Heart right ventricle (tissue), 16 donors: ENCODE results near the gene NID1. TPM values are rescaled to one million over a fixed set of nuclear protein-coding genes. Genes with fewer than 3 reads are reported as not detected.

Experiments used
- ATAC-seq, 8 donors: fragments of 200-7000 bp; cut with Tn5 transposase; one replicate each; pipeline ENCODE4 v1.9.1; 2020; ENCODE audit warnings: mild to moderate bottlenecking in 8 of 8, moderate library complexity in 8 of 8, moderate number of reproducible peaks in 1 of 8
- DNase-seq, 2 donors: peaks; one replicate each; pipeline ENCODE4 v3.0.0-alpha.2; 2020
- H3K27ac ChIP-seq, 10 donors: fragments of 200-600 bp; sonication (generic) in 2 of 10; one replicate each; pipeline versions ENCODE4 v1.5.0 to v1.8.0; 2020 to 2022; ENCODE audit warnings: mild to moderate bottlenecking in 3 of 10
- H3K27me3 ChIP-seq, 7 donors: fragments of 200-600 bp; one replicate each; pipeline ENCODE4 v1.8.0; 2021 to 2022; ENCODE audit warnings: mild to moderate bottlenecking in 2 of 7
- H3K36me3 ChIP-seq, 9 donors: fragments of 200-600 bp; sonication (generic) in 1 of 9; one replicate each; pipeline versions ENCODE4 v1.5.0 to v1.8.0; 2020 to 2022; ENCODE audit warnings: mild to moderate bottlenecking in 2 of 9
- H3K4me1 ChIP-seq, 9 donors: fragments of 200-600 bp; sonication (generic) in 1 of 9; one replicate each; pipeline versions ENCODE4 v1.5.0 to v1.8.0; 2020 to 2022; ENCODE audit warnings: mild to moderate bottlenecking in 4 of 9
- H3K4me3 ChIP-seq, 10 donors: fragments of 200-600 bp; sonication (generic) in 2 of 10; one replicate each; pipeline versions ENCODE4 v1.5.0 to v1.8.0; 2020 to 2022; ENCODE audit warnings: mild to moderate bottlenecking in 7 of 10, moderate library complexity in 2 of 10
- H3K9me3 ChIP-seq, 11 donors: fragments of 200-600 bp in 10 of 11; sonication (generic) in 2 of 11; one replicate each; pipeline versions ENCODE4 v1.5.0 to v1.8.0; 2013 to 2022; ENCODE audit warnings: mild to moderate bottlenecking in 2 of 11, control low read depth in 1 of 11, moderate library complexity in 1 of 11
- WGBS, 2 donors: extraction: QIAGEN DNeasy Blood & Tissue Kit; methylation state at CpG; one replicate each; pipeline ENCODE4 v1.1.7; 2013; ENCODE audit warnings: inconsistent platforms in 1 of 2; 5-methylcytosine and 5-hydroxymethylcytosine counted together
- intact Hi-C, 10 donors: fragments of 100-400 bp; cut with DNase I; formaldehyde crosslinking; loops; one replicate each; pipeline versions ENCODE4 v1.11.1 to v1.14.2; 2022
- polyA plus RNA-seq, 2 donors: library from polyadenylated mRNA; stranded (reverse); fragments of 200-250 nt; gene quantifications; one replicate each; pipeline ENCODE4 v1.2.3, GENCODE V29; 2013
- total RNA-seq, 10 donors: library from RNA; stranded (reverse); fragmentation: NEBNext Ultra II Directional in 3 of 10; extraction: Animal tissue kit (Norgen Biotek cat#: 25700) in 3 of 10; gene quantifications; one replicate each; pipeline versions ENCODE4 v1.2.1 to v1.2.4, GENCODE V29; 2021 to 2023
- TF ChIP-seq, protein P1 (sequence below), 9 donors: fragments of 200-600 bp; sonication (generic) in 2 of 9; IDR thresholded peaks; one replicate each; pipeline versions ENCODE4 v1.5.0 to v1.8.0; 2021 to 2022; ENCODE audit warnings: antibody characterized with exemption in 9 of 9, mild to moderate bottlenecking in 5 of 9, moderate library complexity in 1 of 9
- donor health status: Arrhythmogenic right ventricular cardiomyopathy.
- donor health status: ischemic (EF 13 %, LVEDD 7.1; RV severe dilation, severe dysfunction).
- donor health status: healthy with polysubstance abuse.
- donor health status: DM: no; HTN: yes; CAD: no.
- donor health status: DM: no; HTN: no; CAD: no.
- donor health status: ischemic (EF 25% LVEDD 6.9; RV normal size, moderate dysfunction).
- donor health status: ischemic (EF 25% LVEDD 5.7; RV mildly dilated, moderate dysfunction).
- donor health status: healthy.
- donor health status: DM: yes; HTN: yes; CAD: no.
- donor health status: Ischemic cardiomyopathy.
- donor health status: ischemic (EF 35%, LVEDD 5.7; RV mildly dilated, moderate dysfunction).
- donor health status: nonischemic (EF 11% LVEDD 7.7; RV severe dilation, severe dysfunction).
- donor health status: DM: yes; HTN: yes; CAD: no.
- donor health status: PGD.
- donor health status: ischemic (EF 29% LVEDD 5.4; RV normal size, mild dysfunction).
- donor health status: nonischemic (EF 23%, LVEDD 6.1; RV moderate dilation, normal function).

The NID1 gene
- total and polyA plus RNA-seq, 12 donors: 30.2 to 120 (median 44.4) TPM

DNA sequence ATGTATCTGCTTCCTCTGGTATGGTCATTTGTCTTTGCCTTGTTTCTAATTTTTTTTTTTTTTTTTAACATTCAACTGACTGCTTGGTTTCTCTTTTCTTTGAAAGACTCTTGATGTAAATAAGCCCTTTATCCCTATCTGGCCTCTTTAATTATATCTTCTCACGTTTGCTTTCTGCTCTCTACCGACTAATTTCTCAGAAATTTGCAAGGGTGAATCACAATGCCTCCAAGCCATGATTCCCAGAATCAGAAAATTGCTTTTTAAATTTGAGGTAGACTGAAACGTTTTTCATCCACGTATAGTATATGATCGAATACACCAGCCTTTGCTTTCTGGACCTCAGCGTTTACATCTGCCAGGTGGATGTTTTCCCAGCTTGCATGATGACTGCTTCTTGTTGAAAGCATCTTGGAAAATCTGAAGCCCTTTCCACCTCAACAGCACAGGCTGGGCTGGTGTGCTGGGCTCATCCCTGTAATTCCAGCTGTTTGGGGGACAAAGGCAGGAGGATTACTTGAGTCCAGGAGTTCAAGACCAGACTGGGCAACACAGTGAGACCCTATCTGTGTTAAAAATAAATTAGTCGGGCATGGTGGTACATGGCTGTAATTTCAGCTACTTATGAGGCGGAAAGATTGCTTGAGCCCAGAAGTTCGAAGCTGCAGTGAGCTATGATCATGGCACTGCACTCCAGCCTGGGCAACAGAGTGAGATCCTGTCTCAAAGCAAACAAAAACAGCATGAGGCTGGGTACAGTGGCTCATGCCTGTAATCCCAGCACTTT is 42.4 kb upstream of the NID1 start:
- H3K4me1 ChIP-seq: peaks cover 0 to 3% (median 0%) of the 10 kb centered on the region in 9 donors
- DNase-seq (no peak), ATAC-seq (no peak)
- no peaks in the 10 kb centered on the region for H3K27me3 ChIP-seq
- H3K9me3 ChIP-seq: no peaks in the 10 kb centered on the region
- WGBS, 2 donors: 70 to 73% methylated on average over 9 of the region's 9 CpGs
- intact Hi-C loops: loop anchor here in 9 of 10 donors (5.0 to 10.0 kb wide), 9 partner anchors 177 to 757 kb away; partner anchors contain the start of genes ERO1B (in 2 of the 9) and LGALS8 (in 2 of the 9)
- TF ChIP-seq, protein P1, sequence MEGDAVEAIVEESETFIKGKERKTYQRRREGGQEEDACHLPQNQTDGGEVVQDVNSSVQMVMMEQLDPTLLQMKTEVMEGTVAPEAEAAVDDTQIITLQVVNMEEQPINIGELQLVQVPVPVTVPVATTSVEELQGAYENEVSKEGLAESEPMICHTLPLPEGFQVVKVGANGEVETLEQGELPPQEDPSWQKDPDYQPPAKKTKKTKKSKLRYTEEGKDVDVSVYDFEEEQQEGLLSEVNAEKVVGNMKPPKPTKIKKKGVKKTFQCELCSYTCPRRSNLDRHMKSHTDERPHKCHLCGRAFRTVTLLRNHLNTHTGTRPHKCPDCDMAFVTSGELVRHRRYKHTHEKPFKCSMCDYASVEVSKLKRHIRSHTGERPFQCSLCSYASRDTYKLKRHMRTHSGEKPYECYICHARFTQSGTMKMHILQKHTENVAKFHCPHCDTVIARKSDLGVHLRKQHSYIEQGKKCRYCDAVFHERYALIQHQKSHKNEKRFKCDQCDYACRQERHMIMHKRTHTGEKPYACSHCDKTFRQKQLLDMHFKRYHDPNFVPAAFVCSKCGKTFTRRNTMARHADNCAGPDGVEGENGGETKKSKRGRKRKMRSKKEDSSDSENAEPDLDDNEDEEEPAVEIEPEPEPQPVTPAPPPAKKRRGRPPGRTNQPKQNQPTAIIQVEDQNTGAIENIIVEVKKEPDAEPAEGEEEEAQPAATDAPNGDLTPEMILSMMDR (IDR thresholded peaks at IDR 0.05): no peak
- no peaks in the 10 kb centered on the region for H3K36me3 ChIP-seq
- H3K27ac ChIP-seq: no peak overlapping the region
- no peak overlapping the region for H3K4me3 ChIP-seq

DNA sequence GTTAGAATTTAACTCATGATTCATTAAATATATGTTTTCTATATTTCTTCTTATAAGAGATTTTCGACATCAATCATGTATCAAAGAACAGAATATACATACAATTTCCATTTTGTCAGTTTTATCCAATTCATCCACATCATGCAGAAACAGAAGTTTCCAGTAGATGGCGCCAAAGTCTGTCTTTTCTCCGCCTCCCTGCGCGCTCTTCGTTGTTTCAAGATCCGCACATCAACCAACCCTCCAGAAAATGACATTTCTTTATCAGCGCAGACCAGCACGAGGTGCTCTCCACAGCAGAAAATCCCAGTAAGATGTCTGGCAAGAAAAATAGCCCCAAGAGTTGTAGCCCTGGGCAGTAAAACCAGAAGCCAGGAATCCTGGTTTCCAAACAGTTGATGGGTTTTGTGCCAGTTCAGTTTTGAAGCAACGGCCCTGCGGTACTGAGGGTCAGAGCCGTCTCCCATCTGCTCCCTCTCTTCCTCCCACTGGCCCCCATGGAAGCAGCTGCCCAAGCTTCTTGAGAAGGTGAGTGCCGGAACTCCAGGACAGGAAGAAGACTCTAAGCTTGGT is 38.8 kb upstream of the NID1 start:
- Histone ChIP-seq H3K36me3 (no peaks in the 10 kb centered on the region), H3K9me3 (no peaks in the 10 kb centered on the region), H3K4me3 (peak overlapping the region in 1 of 10 donors; percentile 17), H3K27ac (no peak overlapping the region), H3K27me3 (no peaks in the 10 kb centered on the region), H3K4me1 (peaks cover 0 to 3% (median 0%) of the 10 kb centered on the region in 9 donors)
- peak in 1 of 2 donors; percentile 51 for DNase-seq
- peak in 6 of 8 donors; percentile 28 to 59 (median 50) for ATAC-seq
- TF ChIP-seq, protein P1 (IDR thresholded peaks at IDR 0.05): peak; percentile 81 to 92 (median 87)
- intact Hi-C loops: loop anchor here in 9 of 10 donors (10.0 kb wide), 5 partner anchors 181 to 761 kb away; partner anchors contain the start of genes ERO1B (in 2 of the 9) and LGALS8 (in 2 of the 9)
- 21% methylated on average over 13 of the region's 13 CpGs for WGBS, 2 donors

DNA sequence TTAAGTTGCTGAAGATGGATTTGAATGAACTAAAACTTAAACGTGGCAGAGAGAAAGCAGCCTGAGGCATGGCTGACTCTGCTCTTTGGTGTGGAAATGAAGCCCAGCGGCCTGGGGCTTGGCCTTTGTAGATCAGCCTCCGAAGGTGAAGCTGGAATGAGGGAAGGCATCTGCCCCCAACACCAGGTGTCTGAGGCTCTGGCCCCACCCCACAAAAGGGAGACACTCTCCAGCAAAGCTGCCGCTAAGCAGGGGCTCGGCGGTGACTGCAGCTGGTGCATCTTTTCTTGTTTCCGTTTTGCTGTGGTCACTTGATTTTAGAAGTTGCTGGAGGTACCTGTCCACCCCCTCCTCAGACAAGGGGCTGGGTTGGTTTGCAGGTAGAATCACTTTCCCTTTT is 38.2 kb upstream of the NID1 start:
- TF ChIP-seq, protein P1 (IDR thresholded peaks at IDR 0.05): no peak
- H3K27ac ChIP-seq: no peak overlapping the region
- H3K36me3 ChIP-seq: no peaks in the 10 kb centered on the region
- H3K4me3 ChIP-seq: no peak overlapping the region
- no peaks in the 10 kb centered on the region for H3K9me3 ChIP-seq
- ATAC-seq: no peak
- H3K27me3 ChIP-seq: no peaks in the 10 kb centered on the region
- 27 to 28% methylated on average over 7 of the region's 7 CpGs for WGBS, 2 donors
- H3K4me1 ChIP-seq: peaks cover 0 to 3% (median 0%) of the 10 kb centered on the region in 9 donors
- no peak for DNase-seq
- intact Hi-C loops: loop anchor here in 9 of 10 donors (10.0 kb wide), 5 partner anchors 182 to 762 kb away; partner anchors contain the start of genes ERO1B (in 2 of the 9) and LGALS8 (in 2 of the 9)

DNA sequence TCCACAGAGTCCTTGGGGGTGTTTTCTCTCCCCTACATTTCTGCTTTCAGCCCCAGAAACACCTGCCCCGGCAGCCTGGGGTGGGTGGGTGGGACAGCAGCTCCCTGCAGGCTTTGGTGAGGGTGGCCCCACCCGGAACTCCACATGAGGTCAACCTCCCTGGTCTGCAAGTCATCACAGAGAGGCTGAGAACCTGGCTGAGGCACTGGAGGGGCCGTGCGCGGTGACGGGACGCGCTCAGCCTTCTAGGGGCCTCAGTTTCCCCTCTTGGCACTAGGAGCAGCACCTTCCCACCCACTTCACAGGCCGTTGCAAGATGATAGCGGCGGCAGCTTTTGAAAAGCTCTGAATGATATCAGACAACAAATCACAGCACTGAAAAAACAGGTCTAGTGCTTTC is 37.7 kb upstream of the NID1 start:
- Histone ChIP-seq H3K4me3 (no peak overlapping the region), H3K27me3 (no peaks in the 10 kb centered on the region), H3K36me3 (no peaks in the 10 kb centered on the region), H3K9me3 (no peaks in the 10 kb centered on the region), H3K4me1 (peaks cover 0 to 5% (median 0%) of the 10 kb centered on the region in 9 donors), H3K27ac (no peak overlapping the region)
- DNase-seq (no peak), ATAC-seq (no peak)
- TF ChIP-seq, protein P1 (IDR thresholded peaks at IDR 0.05): no peak
- intact Hi-C loops: loop anchor here in 9 of 10 donors (10.0 kb wide), 5 partner anchors 182 to 762 kb away; partner anchors contain the start of genes ERO1B (in 2 of the 9) and LGALS8 (in 2 of the 9)
- 79 to 83% methylated on average over 11 of the region's 11 CpGs for WGBS, 2 donors
